Activated naive CD4-positive, alpha-beta T cell treated with anti-CD3 and anti-CD28 coated beads for 36 hours (primary cell): ENCODE measurements around the gene SYT1. TPM values are rescaled to one million over a fixed set of nuclear protein-coding genes. Genes with fewer than 3 reads are reported as not detected.

ENCODE experiments used
- CTCF ChIA-PET: fragments of 350-600 bp; sonication (Branson Sonifier 250); formaldehyde crosslinking; loops from one replicate; lab custom pipeline; 2021; ENCODE audit warnings: antibody characterized with exemption; lab: Charles Lee
- DNase-seq: peaks from one replicate; pipeline ENCODE4 v3.0.0-alpha.2; 2020
- H3K27ac Mint-ChIP-seq: one replicate; pipeline ENCODE4 v1.8.0; 2021; ENCODE audit warnings: mild to moderate bottlenecking, mixed read lengths
- H3K27me3 Mint-ChIP-seq: one replicate; pipeline ENCODE4 v1.8.0; 2021; ENCODE audit warnings: low read depth, mixed read lengths
- H3K36me3 Mint-ChIP-seq: one replicate; pipeline ENCODE4 v1.8.0; 2021; ENCODE audit warnings: low read depth, mixed read lengths
- H3K4me1 Mint-ChIP-seq: one replicate; pipeline ENCODE4 v1.8.0; 2021; ENCODE audit warnings: low read depth, mixed read lengths
- H3K4me3 Mint-ChIP-seq: one replicate; pipeline ENCODE4 v1.8.0; 2021; ENCODE audit warnings: mild to moderate bottlenecking, moderate library complexity, mixed read lengths
- H3K9me3 Mint-ChIP-seq: one replicate; pipeline ENCODE4 v1.8.0; 2021; ENCODE audit warnings: mixed read lengths
- intact Hi-C: fragments of 100-400 bp; cut with micrococcal nuclease; formaldehyde crosslinking; loops from one replicate; pipeline ENCODE4 v1.15.1; 2023
- total RNA-seq, 2 experiments: library from RNA; stranded (reverse); gene quantifications; one replicate each; pipeline ENCODE4 v1.2.3, GENCODE V29; 2021

The SYT1 gene
- total RNA-seq, 2 experiments from 2014 or later, result not detected

GRCh38 chr12:79370021-79370420 is 505.4 kb downstream of the SYT1 start:
- DNase-seq, result no peak
- H3K4me3 Mint-ChIP-seq, result no peak overlapping the region
- no peaks in the 10 kb centered on the region for H3K4me1 Mint-ChIP-seq
- intact Hi-C loops, result loop anchor here (5.0 kb wide), 1 partner anchor 1223 kb away; no protein-coding TSS in a partner anchor
- no peaks in the 10 kb centered on the region for H3K36me3 Mint-ChIP-seq
- H3K27ac Mint-ChIP-seq, result no peak overlapping the region
- CTCF ChIA-PET, result no interaction called here
- no peaks in the 10 kb centered on the region for H3K27me3 Mint-ChIP-seq
- no peaks in the 10 kb centered on the region for H3K9me3 Mint-ChIP-seq

GRCh38 chr12:79371226-79371625 is 506.7 kb downstream of the SYT1 start:
- no peak overlapping the region for H3K27ac Mint-ChIP-seq

DNA sequence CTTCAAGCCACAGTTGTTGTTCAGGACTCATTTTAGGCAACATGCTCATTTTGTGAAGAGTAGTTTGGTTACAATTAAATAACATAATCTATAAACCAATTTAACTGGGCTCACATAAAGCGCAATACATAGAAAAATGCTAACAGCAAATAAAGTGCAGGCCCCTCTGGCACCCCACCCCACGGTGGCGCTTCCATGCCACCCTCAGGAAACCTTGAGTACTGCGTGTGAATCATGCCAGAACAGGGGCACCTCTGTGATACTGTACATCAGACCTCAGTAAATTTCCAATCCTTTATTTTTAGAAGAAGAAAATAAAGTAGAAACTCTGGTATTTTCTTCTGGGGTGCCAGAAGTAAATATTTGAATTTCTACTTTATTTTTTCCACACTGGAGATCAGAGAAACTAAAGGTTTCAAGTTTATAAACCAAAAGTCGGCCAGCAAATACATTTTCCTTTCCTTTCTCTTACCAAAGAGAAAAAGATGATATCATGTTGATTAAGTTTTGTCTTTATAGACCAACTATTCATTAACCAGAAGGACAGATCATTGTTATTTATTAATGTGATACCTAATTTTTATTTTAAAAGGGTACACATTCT is 509.4 kb downstream of the SYT1 start:
- Mint-ChIP-seq H3K27me3 (no peaks in the 10 kb centered on the region), H3K9me3 (no peaks in the 10 kb centered on the region), H3K27ac (no peak overlapping the region), H3K4me3 (no peak overlapping the region), H3K4me1 (no peaks in the 10 kb centered on the region), H3K36me3 (no peaks in the 10 kb centered on the region)
- DNase-seq, result peak; percentile 21
- intact Hi-C loops, result loop anchor here (5.0 kb wide), 1 partner anchor 1227 kb away; no protein-coding TSS in a partner anchor
- CTCF ChIA-PET, result interaction anchor here (0.9 kb wide), 1 partner anchor 98 kb away, joined by 4 read pairs; no protein-coding TSS in a partner anchor

More at GRCh38 chr12:79371226-79371625, 506.7 kb downstream of the SYT1 start:
- H3K9me3 Mint-ChIP-seq, result no peaks in the 10 kb centered on the region
- H3K4me3 Mint-ChIP-seq, result no peak overlapping the region
- H3K4me1 Mint-ChIP-seq, result no peaks in the 10 kb centered on the region
- no peaks in the 10 kb centered on the region for H3K27me3 Mint-ChIP-seq
- CTCF ChIA-PET, result no interaction called here
- intact Hi-C loops, result loop anchor here (5.0 kb wide), 1 partner anchor 1224 kb away; no protein-coding TSS in a partner anchor
- H3K36me3 Mint-ChIP-seq, result no peaks in the 10 kb centered on the region
- no peak for DNase-seq

GRCh38 chr12:79374545-79374944 is 510.0 kb downstream of the SYT1 start:
- Mint-ChIP-seq H3K27me3 (no peaks in the 10 kb centered on the region), H3K4me3 (no peak overlapping the region), H3K4me1 (no peaks in the 10 kb centered on the region), H3K36me3 (no peaks in the 10 kb centered on the region), H3K27ac (no peak overlapping the region), H3K9me3 (no peaks in the 10 kb centered on the region)
- intact Hi-C loops, result loop anchor here (5.0 kb wide), 1 partner anchor 1227 kb away; no protein-coding TSS in a partner anchor
- DNase-seq, result no peak
- CTCF ChIA-PET, result interaction anchor here (1.0 kb wide), 1 partner anchor 1227 kb away, joined by 3 read pairs; no protein-coding TSS in a partner anchor

DNA sequence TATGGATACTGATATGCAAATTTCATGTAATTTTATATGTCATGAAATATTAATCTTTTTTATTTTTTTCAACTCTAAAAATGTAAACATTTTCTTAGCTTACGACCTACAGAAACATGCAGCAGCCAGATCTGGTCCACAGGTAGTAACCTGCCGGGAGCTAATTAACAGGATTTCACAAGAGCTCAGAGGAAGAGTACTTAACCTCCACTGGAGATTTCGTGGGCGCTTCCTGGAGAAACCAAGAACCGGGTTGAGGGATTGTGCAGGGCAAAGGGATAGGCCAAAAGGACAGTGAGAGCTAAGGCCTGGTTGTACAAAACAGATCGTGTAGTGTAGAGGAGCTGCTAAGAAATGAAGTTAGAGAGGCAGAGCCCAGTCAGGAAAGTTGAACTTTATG is 510.5 kb downstream of the SYT1 start:
- no peak overlapping the region for H3K27ac Mint-ChIP-seq
- intact Hi-C loops, result no loop called here
- CTCF ChIA-PET, result interaction anchor here (1.0 kb wide), 1 partner anchor 1227 kb away, joined by 3 read pairs; no protein-coding TSS in a partner anchor

GRCh38 chr12:79378496-79378895 is 513.9 kb downstream of the SYT1 start:
- CTCF ChIA-PET, result no interaction called here
- Mint-ChIP-seq H3K36me3 (no peaks in the 10 kb centered on the region), H3K27me3 (no peaks in the 10 kb centered on the region), H3K9me3 (no peaks in the 10 kb centered on the region), H3K4me1 (no peaks in the 10 kb centered on the region), H3K4me3 (no peak overlapping the region), H3K27ac (no peak overlapping the region)
- intact Hi-C loops, result no loop called here
- DNase-seq, result no peak

More for the DNA sequence above, 510.5 kb downstream of the SYT1 start:
- no peak for DNase-seq
- H3K9me3 Mint-ChIP-seq, result no peaks in the 10 kb centered on the region
- no peaks in the 10 kb centered on the region for H3K4me1 Mint-ChIP-seq
- no peak overlapping the region for H3K4me3 Mint-ChIP-seq
- no peaks in the 10 kb centered on the region for H3K27me3 Mint-ChIP-seq
- H3K36me3 Mint-ChIP-seq, result no peaks in the 10 kb centered on the region

- CTCF ChIA-PET, result no interaction called here
- no peak overlapping the region for H3K4me3 Mint-ChIP-seq
- DNase-seq, result no peak
- no peaks in the 10 kb centered on the region for H3K9me3 Mint-ChIP-seq
- intact Hi-C loops, result no loop called here
- no peaks in the 10 kb centered on the region for H3K4me1 Mint-ChIP-seq
- H3K36me3 Mint-ChIP-seq, result no peaks in the 10 kb centered on the region
- no peak overlapping the region for H3K27ac Mint-ChIP-seq
- H3K27me3 Mint-ChIP-seq, result no peaks in the 10 kb centered on the region
Measured at GRCh38 chr12:79380402-79380801, 515.8 kb downstream of the SYT1 start.

DNA sequence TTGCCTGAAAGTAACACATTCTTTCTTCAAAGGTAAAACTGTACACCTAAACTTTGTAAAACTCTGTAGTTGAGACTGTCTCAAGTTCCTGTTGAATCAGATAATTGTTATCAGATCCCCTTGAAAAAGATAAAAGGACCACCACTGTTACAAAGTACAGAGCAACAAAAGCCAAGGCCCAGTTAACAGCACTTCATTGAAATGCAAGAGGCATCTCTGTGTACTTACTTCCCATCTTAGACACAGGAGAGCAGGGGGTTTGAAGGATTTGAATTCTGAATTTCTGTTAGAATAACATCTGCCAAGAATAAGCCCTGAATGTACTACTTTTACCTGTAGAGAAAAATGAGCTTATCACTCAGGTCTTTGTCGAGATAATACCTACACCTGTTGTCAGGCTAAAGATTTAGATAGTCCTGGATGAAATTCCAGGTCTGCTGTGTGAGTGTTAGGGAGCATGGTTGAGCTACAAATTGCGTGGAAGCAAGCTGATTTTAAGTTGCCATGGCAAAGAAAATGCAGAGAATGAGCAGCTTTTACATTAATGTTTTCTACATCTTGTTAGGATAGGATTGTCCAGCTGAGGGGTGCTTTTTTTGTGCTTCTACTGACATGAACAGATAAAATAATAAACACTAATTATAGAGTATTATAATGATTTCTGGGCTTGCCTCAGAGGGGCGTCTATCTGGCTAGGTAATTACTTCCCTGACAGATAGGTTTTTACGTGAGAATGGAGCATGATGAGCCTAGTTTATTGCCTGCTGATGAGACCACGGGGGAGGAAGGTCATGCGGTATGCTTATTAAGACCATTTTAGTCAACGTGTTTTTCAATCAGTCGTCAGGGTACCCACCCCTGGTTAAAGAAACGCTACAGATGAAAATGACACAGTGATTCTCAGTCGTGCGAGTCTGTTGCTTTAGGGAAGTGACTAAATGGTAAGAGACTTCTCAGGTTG is 517.0 kb downstream of the SYT1 start:
- H3K9me3 Mint-ChIP-seq, result no peaks in the 10 kb centered on the region
- H3K27ac Mint-ChIP-seq, result no peak overlapping the region
- intact Hi-C loops, result no loop called here
- no peaks in the 10 kb centered on the region for H3K36me3 Mint-ChIP-seq
- CTCF ChIA-PET, result no interaction called here
- DNase-seq, result no peak
- no peaks in the 10 kb centered on the region for H3K27me3 Mint-ChIP-seq
- H3K4me1 Mint-ChIP-seq, result no peaks in the 10 kb centered on the region
- H3K4me3 Mint-ChIP-seq, result no peak overlapping the region

- Mint-ChIP-seq H3K4me3 (no peak overlapping the region), H3K36me3 (no peaks in the 10 kb centered on the region), H3K4me1 (no peaks in the 10 kb centered on the region), H3K27me3 (no peaks in the 10 kb centered on the region), H3K9me3 (no peaks in the 10 kb centered on the region), H3K27ac (no peak overlapping the region)
- no peak for DNase-seq
- CTCF ChIA-PET, result interaction anchor here (0.6 kb wide), 1 partner anchor 113 kb away, joined by 3 read pairs; no protein-coding TSS in a partner anchor
- intact Hi-C loops, result no loop called here
Measured at GRCh38 chr12:79384551-79384950, 520.0 kb downstream of the SYT1 start.

DNA sequence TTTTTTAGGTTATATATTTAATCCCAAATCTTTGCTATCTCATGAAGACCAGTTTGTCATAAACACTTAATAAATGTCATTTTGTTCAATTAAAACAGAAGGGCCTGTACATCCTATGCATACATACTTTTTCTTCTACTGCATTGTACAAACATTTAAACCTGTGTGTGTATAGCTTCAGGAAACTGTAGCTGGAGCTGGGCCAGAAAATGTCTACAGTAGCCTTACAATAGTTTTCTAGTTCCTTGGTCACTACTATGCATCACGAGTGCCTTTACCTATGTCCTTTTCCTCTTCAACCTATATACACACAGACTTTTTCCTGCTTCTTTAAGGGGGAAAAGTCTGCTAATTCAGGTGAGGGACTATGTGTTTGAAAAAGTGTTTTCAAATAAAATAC is 523.4 kb downstream of the SYT1 start:
- Mint-ChIP-seq H3K27ac (no peak overlapping the region), H3K4me1 (no peaks in the 10 kb centered on the region), H3K27me3 (no peaks in the 10 kb centered on the region), H3K9me3 (no peaks in the 10 kb centered on the region), H3K4me3 (no peak overlapping the region), H3K36me3 (no peaks in the 10 kb centered on the region)
- intact Hi-C loops, result no loop called here
- CTCF ChIA-PET, result no interaction called here
- DNase-seq, result no peak

- CTCF ChIA-PET, result no interaction called here
- no peaks in the 10 kb centered on the region for H3K4me1 Mint-ChIP-seq
- H3K4me3 Mint-ChIP-seq, result no peak overlapping the region
Measured at GRCh38 chr12:79393842-79394241, 529.3 kb downstream of the SYT1 start.

GRCh38 chr12:79397609-79398008 is 533.0 kb downstream of the SYT1 start:
- no peaks in the 10 kb centered on the region for H3K36me3 Mint-ChIP-seq
- CTCF ChIA-PET, result interaction anchor here (0.6 kb wide), 1 partner anchor 88 kb away, joined by 5 read pairs; no protein-coding TSS in a partner anchor

More at GRCh38 chr12:79393842-79394241, 529.3 kb downstream of the SYT1 start:
- Mint-ChIP-seq H3K27ac (no peak overlapping the region), H3K27me3 (peaks cover 2% of the 10 kb centered on the region), H3K36me3 (no peaks in the 10 kb centered on the region), H3K9me3 (no peaks in the 10 kb centered on the region)
- intact Hi-C loops, result no loop called here
- DNase-seq, result no peak

More at GRCh38 chr12:79397609-79398008, 533.0 kb downstream of the SYT1 start:
- Mint-ChIP-seq H3K4me3 (no peak overlapping the region), H3K4me1 (no peaks in the 10 kb centered on the region), H3K27me3 (peaks cover 2% of the 10 kb centered on the region), H3K27ac (no peak overlapping the region), H3K9me3 (no peaks in the 10 kb centered on the region)
- DNase-seq, result no peak
- intact Hi-C loops, result no loop called here
